Activated CD8-positive, alpha-beta memory T cell treated with anti-CD3 and anti-CD28 coated beads, Interleukin-2, amount 50 U/mL, for 4 hours (primary cell): ENCODE results near the gene DIRAS2.

Source experiments
- DNase-seq: peaks from one replicate; pipeline ENCODE4 v3.0.0-alpha.2; 2020

DIRAS2 gene

DNA sequence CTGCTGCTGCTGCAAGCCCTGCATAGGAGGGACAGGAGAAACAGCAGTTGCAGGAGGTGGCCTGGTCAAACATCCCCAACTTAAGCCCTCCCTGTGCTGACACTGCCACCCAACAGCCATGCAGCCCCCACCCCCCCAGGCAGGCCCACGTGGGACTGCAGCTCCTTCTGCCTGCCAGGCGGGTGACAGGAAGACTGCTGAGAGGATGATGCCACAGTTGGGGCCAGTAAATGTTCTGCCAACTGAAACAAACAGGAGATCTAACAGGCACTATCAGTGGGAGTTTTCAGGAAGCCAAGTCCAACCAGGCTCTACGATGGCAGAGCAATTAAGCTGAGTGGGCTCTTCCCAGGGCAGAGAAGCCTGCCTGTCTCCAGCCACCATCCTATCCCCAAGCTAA lies 31.1 kb downstream of the DIRAS2 start:
- no peak for DNase-seq

DNA sequence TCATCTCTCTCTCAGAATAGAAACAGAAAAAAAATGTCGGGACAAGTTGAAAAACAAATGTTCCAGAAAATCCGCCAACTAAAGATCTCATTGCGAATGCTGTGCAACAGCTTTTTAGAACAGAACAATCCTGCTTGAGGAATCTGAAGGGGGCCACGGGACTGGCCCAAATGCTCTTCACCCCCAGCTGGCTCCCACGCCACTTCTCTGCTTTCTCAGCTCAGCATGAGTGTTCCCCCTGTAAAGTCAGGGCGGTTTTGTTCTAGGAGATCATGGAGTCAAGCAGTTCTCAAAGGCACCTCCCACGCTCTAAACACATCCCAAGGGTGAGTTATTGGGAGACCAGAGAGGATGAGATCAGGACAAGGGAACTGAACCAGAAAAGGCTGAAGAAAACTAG lies 31.5 kb downstream of the DIRAS2 start:
- no peak for DNase-seq

DNA sequence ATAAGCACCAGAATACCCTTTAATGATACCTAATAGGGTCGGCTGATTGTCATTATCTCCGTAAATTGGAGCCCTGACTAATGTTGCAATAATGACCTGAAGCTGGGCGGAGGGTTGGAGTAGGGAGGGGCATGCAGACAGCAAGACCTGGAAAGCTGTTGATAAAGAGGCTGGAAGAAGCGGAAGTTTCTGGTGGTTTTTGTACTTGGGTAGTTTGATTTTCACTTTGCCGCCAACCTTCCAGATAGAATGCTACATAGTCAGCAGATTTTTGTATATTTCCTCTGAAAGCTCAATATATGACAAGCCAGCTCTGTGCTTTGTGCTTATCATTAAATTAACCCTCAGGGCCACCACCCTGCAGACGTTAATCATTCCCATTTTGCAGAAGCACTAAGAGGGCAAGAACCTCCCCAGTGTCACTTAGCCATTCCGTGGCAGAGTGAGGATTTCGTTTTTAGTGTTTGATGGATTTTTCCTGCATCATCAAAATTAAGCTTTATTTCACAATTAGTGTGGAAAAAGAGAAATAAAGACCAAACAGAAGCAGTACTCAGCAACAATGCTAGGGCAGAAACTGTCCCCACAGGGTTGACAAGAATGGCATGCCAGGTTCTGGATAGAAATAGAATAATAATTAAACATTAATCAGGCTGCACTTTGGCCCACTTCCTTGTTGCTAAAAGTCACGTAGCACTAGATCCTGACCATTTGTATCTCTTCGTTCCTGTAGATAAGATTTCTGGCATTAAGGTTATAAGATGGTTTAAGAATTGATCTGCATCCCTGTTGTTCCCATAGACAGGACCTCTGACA lies 34.7 kb downstream of the DIRAS2 start:
- no peak for DNase-seq

DNA sequence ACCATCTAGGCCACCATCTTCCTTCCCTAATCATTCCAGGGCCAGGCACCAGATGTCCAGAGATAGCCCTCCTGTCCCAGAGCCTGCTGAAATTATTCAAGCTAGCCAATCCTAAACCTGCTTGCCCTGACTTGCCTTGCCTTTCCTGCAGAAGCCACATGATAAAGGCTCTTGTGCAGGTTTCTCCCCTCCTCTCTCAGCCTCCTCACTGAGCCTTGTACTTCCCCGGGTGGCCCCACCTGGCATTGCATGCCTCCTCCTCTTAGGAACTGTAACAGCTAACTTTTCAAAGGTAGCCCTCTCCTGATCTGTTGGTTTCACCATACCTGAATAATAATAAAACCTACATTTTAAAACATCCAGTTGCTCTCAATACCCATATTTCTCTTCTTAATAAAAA lies 42.6 kb downstream of the DIRAS2 start:
- DNase-seq: no peak

DNA sequence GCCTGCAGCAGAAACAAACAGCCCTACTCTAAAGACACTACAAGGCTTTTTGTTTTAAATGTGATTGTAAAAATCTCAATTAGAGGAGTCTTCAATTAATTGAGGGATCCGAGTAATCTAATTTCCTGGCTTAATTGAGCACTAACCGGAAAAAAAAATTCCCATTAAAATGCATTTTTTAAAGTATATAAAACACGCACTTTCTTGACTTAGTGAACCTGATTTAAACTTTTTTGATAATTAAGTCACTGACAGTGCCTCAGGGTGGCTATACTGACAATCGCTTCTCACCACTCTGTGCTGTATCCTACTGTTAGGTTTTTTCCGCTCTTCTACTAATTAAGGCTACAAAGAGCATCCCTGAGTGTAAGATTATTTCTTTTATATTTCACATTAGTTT lies 44.4 kb downstream of the DIRAS2 start:
- DNase-seq: no peak

DNA sequence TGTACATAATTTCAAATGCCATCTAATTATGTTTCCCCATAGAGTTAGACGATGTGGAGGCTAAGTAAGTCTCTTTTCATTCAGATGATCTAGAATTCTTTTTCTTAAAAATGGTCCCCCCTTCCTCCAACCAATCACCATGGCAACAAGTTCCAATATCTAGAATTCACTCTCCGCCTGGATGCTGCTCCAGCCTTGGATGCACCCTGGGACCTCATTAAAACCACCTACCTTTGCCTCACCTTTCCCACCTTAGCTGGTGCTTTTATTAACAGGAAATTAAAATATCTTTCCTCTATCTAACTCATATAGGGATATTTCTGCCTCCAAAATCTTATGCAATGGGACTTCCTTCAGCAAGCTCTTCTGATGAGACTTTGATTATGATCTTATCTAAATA lies 49.0 kb downstream of the DIRAS2 start:
- DNase-seq: no peak

DNA sequence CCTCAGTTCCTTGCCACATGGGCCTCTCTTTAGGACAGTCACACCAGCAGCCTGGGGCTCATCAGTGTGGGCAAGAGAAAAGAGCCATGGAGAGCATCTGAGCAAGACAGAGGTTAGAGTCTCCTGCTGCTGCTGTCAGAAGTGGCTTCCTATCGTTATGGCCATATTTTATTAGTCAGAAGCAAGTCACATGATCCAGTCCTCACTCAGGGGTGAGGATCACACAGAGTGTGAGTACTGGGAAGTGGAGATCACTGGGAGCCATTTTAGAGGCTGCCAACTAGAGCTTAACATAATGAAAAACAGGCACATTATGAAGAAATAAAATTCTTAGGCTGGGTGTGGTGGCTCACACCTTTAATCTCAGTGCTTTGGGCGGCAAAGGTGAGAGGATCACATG lies 62.0 kb downstream of the DIRAS2 start:
- no peak for DNase-seq

DNA sequence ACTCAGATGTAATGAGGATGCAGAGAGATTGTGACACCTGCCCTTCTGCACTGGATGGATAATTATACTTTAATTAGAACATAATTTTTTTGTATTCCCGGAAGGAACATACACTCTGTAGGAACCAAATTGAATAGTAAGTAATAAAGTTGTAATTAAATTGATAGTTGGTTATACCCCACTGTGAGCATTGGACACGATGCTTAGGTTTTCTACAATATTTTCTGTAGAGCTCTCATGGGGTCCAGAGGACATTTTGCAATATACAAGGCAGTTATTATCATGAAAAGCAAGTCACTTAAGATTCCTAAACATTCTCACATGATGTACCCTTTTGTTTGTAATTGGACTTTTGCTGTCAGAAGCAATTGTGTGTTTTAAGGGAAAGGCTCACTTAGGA lies 63.4 kb downstream of the DIRAS2 start:
- DNase-seq: no peak

DNA sequence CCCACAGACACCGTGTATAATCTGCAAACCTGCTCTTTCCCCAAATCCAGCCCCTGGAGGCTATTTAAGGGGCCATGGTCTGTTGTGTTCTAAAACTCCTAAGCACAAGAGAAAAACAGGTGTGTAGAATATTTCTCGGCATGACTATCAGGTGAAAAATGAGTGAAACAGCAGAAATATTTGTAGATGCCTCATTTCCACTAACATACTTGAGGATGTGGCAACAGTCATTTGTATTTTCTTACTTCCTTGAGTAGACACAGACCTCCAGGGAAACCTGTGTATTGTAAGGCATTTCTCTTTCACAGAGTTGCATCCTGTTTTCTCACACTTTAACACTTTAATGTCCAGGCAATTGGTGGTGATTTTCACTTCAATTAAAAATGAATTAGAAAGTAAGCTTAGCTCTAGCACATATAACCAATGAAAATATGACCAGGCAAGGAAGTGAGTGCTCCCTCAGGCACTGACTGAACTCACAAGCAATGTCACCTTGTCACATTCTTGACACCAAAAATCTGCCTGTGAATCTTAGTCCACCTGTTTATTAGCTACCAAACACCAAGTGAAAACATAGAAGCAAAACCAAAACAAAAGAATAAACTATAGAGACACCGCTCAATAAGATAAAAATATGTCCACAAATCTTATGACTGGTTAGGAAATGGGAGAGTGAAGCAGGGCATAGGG lies 64.4 kb downstream of the DIRAS2 start:
- no peak for DNase-seq

DNA sequence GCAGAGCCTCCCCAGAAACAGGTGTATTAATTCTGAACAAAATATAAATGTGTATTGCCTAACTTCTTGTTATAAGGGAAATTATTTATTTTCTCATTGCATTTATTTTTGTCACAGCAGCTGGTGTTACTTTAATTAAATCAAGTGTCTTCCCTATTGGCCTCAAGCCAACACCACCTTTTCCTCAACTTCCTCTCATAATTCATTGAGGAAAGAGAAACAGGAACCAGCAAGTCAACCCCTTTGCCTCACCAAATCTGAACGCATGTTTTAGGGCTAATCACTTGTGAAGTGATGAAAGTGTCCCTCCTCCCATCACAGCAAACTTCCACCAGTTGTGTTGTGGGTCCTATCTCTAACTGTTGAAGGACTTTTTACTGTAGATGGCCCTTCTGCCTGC lies 73.1 kb downstream of the DIRAS2 start:
- no peak for DNase-seq

DNA sequence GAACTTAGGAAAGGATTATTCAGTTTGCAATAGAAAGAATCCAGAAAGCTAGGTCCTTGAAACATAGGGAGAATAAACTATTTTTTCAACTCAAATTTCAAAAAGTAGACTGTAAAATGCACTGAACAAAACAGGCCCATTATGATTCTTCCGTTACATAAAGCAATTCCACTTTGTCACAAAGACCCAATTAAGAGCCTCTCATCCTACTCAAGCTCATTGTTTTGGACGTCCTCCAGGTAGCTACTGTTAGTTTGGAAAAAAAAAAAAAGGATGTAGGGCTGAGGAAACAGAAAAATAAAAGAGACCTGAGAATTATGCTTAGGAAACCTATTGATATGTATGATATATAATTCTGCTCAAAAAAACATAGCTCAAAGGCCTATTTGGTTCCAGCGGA lies 74.0 kb downstream of the DIRAS2 start:
- DNase-seq: no peak

DNA sequence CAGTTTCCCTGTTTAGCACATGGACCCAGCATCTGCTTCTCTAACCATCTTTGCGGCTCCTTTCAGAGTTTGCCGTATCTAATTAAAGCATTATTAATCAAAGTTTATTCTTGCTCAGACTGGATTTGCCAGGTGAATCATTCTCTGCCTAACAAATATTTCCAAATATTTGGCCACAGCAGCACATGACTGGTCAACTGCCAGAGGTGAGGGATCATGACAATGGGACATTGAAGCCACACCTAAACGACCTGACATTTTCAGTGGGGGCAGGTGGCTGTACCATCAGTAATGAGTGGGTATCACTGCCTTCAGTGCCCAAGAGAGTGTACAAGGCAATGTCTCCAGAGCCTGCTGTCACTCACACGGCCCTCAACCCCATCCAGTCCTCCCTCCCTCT lies 80.4 kb downstream of the DIRAS2 start:
- no peak for DNase-seq
